BLaER1 (cell line): ENCODE results near the gene AMMECR1.

ENCODE experiments used
- H3K27ac ChIP-seq: shearing (Covaris generic); formaldehyde crosslinking; 2 replicates; pipeline ENCODE4 v1.8.1; 2022
- H3K27me3 ChIP-seq: shearing (Covaris generic); formaldehyde crosslinking; 2 replicates; pipeline ENCODE4 v1.8.1; 2022
- H3K36me3 ChIP-seq: shearing (Covaris generic); formaldehyde crosslinking; 2 replicates; pipeline ENCODE4 v1.8.1; 2022
- H3K4me1 ChIP-seq: shearing (Covaris generic); formaldehyde crosslinking; 2 replicates; pipeline ENCODE4 v1.8.1; 2022
- H3K4me2 ChIP-seq: shearing (Covaris generic); formaldehyde crosslinking; 2 replicates; pipeline ENCODE4 v1.8.1; 2022
- H3K4me3 ChIP-seq: shearing (Covaris generic); formaldehyde crosslinking; 2 replicates; pipeline ENCODE4 v1.8.1; 2022
- H3K9ac ChIP-seq: shearing (Covaris generic); formaldehyde crosslinking; 2 replicates; pipeline ENCODE4 v1.8.1; 2022
- H3K9me3 ChIP-seq: shearing (Covaris generic); formaldehyde crosslinking; 2 replicates; pipeline ENCODE4 v1.8.1; 2022
- H4K20me1 ChIP-seq: shearing (Covaris generic); formaldehyde crosslinking; 2 replicates; pipeline ENCODE4 v1.8.1; 2022
- Cebpa-rat ChIP-seq: shearing (Covaris generic); IDR thresholded peaks from 2 replicates; pipeline ENCODE4 v1.8.1; 2022

AMMECR1 gene

DNA sequence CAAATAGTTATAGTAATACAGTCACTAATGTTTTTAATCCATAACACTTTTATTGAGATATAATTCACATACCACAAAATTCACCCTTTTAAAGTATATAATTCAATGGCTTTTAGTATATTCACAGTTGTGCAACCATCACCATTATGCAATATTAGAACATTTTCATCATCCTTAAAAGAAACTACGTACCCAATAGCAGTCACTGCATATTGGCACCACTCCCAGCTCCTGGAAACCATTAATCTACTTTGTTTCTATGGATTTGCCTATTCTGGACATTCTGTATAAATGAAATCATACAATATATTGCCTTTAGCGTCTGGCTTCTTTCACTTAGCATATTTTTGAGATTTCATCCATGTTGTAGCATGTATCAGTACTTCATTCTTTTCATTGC lies 99.3 kb downstream of the AMMECR1 start:
- TF ChIP-seq Cebpa-rat = no peak
- Histone ChIP-seq H4K20me1 (0 out of 2 replicates have a peak, but pooled peaks cover 5% of the 10 kb centered on the region), H3K4me1 (peaks cover 11% of the 10 kb centered on the region), H3K27ac (no peak overlapping the region), H3K36me3 (no peaks in the 10 kb centered on the region), H3K27me3 (peaks cover 53% of the 10 kb centered on the region), H3K9ac (no peak overlapping the region), H3K4me3 (no peak overlapping the region), H3K4me2 (no peak overlapping the region), H3K9me3 (no peaks in the 10 kb centered on the region; the same call in 1 of the 2 replicates)

DNA sequence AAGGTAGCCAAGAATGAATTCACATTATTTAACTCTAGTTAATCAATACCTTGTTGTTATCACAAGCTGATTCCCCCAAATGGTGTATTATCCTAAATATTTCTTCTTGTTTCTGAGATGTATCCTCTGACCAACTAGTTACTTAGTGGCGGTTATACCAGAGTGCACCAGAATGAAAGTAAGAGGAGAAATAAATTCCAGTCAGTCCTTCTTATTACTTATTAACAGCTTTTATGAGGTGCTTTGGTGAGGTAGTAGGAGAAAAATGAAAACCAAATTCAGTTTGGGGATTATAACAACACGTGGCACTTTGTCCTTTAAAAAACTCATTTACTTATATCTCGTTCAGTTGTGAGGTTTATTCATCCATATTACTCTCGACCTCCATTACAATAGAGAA lies 101.9 kb downstream of the AMMECR1 start:
- Histone ChIP-seq H3K9me3 (no peaks in the 10 kb centered on the region; the same call in 1 of the 2 replicates), H3K4me3 (no peak overlapping the region), H3K36me3 (no peaks in the 10 kb centered on the region), H3K4me1 (peaks cover 11% of the 10 kb centered on the region), H3K9ac (no peak overlapping the region), H4K20me1 (0 out of 2 replicates have a peak, but pooled peaks cover 5% of the 10 kb centered on the region), H3K27ac (no peak overlapping the region), H3K27me3 (peaks cover 45% of the 10 kb centered on the region), H3K4me2 (no peak overlapping the region)
- no peak for TF ChIP-seq Cebpa-rat

DNA sequence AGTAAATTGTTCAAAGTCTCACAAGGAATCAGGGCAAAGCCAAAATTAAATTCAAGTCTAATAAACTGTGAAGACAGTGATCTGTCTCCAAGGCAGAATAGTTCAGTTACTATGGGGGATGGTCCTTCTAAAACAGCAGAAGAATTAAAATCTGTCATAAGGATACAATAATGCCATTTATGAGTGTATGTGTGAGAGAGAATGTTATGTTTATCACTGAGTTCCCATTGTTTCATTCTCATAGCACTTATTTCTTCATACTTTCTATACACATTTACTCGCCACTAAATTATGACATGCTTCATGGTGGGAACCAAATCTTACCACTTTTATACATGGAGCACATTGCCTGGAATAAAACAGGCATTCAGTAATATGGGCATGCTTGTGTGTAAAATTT lies 102.5 kb downstream of the AMMECR1 start:
- no peak for TF ChIP-seq Cebpa-rat
- peaks cover 11% of the 10 kb centered on the region for H3K4me1 ChIP-seq
- H3K27ac ChIP-seq = no peak overlapping the region

DNA sequence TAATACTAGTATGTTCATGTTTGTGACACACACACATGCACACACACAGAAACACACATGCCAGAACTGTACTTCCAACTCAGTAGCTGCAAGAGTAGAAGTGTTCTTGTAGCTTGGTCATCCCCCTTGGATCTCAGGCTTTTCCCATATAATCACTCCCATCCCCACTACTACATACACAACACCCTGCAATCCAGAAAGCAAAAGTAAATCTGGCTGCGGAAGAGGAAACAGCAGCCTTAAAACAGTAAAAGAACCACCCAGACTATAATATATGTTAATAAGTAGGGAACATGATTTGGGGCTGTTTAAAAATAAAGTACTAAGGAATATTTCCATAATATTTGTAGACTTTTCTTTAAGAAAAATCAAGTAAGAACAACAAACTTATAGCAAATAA lies 103.2 kb downstream of the AMMECR1 start:
- peaks cover 50% of the 10 kb centered on the region for H3K27me3 ChIP-seq
- H3K4me2 ChIP-seq = no peak overlapping the region
- peaks cover 11% of the 10 kb centered on the region for H3K4me1 ChIP-seq
- H3K27ac ChIP-seq = no peak overlapping the region
- no peaks in the 10 kb centered on the region for H3K36me3 ChIP-seq
- H3K9ac ChIP-seq = no peak overlapping the region
- TF ChIP-seq Cebpa-rat = no peak
- H4K20me1 ChIP-seq = peaks cover 12% of the 10 kb centered on the region; the same call in 1 of the 2 replicates
- H3K9me3 ChIP-seq = no peaks in the 10 kb centered on the region; the same call in 1 of the 2 replicates
- no peak overlapping the region for H3K4me3 ChIP-seq

More for the DNA sequence above, 102.5 kb downstream of the AMMECR1 start:
- Histone ChIP-seq H3K36me3 (no peaks in the 10 kb centered on the region), H4K20me1 (peaks cover 10% of the 10 kb centered on the region; the same call in 1 of the 2 replicates), H3K9me3 (no peaks in the 10 kb centered on the region; the same call in 1 of the 2 replicates), H3K4me3 (no peak overlapping the region), H3K4me2 (no peak overlapping the region), H3K9ac (no peak overlapping the region), H3K27me3 (peaks cover 50% of the 10 kb centered on the region)

DNA sequence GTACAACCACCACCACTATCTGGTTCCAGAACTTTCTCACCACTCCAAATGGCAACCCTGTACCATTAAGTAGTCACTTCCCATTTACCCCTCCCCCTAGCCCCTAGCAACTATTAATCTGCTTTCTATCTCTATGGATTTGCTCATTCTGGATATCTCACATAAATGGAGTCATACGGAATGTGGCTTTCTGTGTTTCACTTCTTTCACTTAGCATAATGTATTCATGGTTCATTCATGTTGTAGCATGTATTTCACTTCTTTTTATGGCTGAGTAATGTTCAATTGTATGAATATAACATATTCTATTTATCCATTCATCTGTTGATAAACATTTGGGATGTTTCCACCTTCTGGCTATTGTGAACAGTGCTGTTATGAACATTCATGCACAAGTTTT lies 104.7 kb downstream of the AMMECR1 start:
- no peaks in the 10 kb centered on the region for H3K9me3 ChIP-seq
- no peak overlapping the region for H3K9ac ChIP-seq
- no peak overlapping the region for H3K4me3 ChIP-seq
- no peak overlapping the region for H3K27ac ChIP-seq
- H4K20me1 ChIP-seq = peaks cover 12% of the 10 kb centered on the region; the same call in 1 of the 2 replicates
- no peaks in the 10 kb centered on the region for H3K36me3 ChIP-seq
- no peak for TF ChIP-seq Cebpa-rat
- H3K4me2 ChIP-seq = no peak overlapping the region
- peaks cover 50% of the 10 kb centered on the region for H3K27me3 ChIP-seq
- peaks cover 11% of the 10 kb centered on the region for H3K4me1 ChIP-seq

DNA sequence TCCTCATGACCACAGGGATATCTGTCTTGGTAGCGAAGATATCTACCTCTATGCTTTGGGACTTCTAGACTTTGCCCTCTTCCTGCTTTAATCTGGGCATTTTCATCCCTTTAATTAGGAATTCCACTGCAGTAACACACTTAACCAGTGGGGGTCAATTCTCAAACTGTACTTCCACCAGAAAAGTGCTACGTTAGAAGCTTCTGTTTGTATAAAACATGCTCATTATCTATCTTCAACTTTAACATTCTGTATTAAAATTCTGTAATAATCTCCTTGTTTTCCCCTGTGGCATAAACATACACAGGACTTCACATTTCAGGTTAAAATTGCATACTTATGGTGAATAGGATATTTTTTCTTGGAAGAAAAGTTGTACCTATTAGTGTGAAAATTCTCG lies 105.6 kb downstream of the AMMECR1 start:
- no peak overlapping the region for H3K4me3 ChIP-seq
- no peak overlapping the region for H3K27ac ChIP-seq
- peaks cover 12% of the 10 kb centered on the region; the same call in 1 of the 2 replicates for H4K20me1 ChIP-seq
- H3K4me2 ChIP-seq = no peak overlapping the region
- H3K9ac ChIP-seq = no peak overlapping the region
- no peak for TF ChIP-seq Cebpa-rat
- no peaks in the 10 kb centered on the region for H3K36me3 ChIP-seq
- H3K9me3 ChIP-seq = no peaks in the 10 kb centered on the region
- peaks cover 3% of the 10 kb centered on the region for H3K4me1 ChIP-seq
- H3K27me3 ChIP-seq = peaks cover 55% of the 10 kb centered on the region

DNA sequence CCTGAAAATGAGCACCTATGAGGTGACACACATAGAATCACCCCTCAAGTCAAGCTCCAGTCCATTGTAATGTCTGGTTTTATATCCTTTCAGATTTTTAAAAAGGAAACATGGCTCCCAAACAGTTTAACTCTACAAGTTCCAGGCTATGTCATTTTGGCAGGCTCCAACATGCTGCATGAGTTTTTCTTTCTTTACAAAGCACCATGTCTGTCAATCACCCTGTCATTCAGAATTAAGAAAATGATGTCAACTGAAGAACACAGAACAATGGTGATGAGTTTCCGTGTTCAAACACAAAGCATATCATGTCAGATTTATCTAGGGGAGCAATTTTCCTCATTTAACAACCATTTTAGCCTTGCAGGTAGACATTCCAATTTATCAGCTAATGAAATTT lies 106.5 kb downstream of the AMMECR1 start:
- no peak overlapping the region for H3K4me3 ChIP-seq
- H3K27me3 ChIP-seq = peaks cover 61% of the 10 kb centered on the region
- no peak overlapping the region for H3K9ac ChIP-seq
- H3K4me2 ChIP-seq = no peak overlapping the region
- TF ChIP-seq Cebpa-rat = no peak
- H3K27ac ChIP-seq = no peak overlapping the region
- H3K4me1 ChIP-seq = no peaks in the 10 kb centered on the region
- H3K9me3 ChIP-seq = no peaks in the 10 kb centered on the region
- no peaks in the 10 kb centered on the region for H3K36me3 ChIP-seq
- peaks cover 12% of the 10 kb centered on the region; the same call in 1 of the 2 replicates for H4K20me1 ChIP-seq

DNA sequence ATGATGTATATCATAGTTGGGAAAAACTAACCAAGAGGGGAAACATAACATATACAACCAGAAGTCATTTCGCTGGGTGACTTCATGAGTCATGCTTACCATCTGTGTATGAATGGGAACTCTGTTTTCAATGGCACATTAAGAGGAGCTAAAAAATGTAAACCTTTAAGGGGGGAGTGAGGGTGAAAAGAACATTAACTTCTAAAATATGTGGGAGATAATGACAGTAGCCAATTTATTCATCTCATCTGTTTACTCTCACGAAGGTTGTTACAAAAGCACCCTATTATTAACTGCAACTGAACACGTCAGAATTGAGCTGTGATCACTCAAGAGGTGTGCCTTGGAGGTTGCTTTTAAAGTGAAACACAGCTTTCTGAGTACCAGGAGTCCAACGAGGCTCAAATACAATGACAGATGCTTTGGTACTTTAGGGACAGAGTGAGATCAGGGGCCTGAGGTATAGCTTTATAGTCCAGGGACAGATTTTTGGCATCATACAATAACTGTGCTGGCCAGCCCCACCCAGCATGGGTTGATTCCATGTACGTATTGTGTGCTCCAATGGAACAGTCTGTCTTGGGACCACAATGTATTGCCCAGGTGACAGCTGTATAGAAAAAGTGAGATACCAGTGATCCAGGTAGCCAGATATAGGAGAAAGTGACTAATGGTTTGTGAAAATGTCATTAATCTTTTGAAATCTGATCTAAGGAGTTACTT lies 107.3 kb downstream of the AMMECR1 start:
- Histone ChIP-seq H3K27ac (no peak overlapping the region), H3K36me3 (no peaks in the 10 kb centered on the region), H4K20me1 (peaks cover 12% of the 10 kb centered on the region; the same call in 1 of the 2 replicates), H3K4me3 (no peak overlapping the region), H3K4me2 (no peak overlapping the region), H3K9ac (no peak overlapping the region), H3K4me1 (no peaks in the 10 kb centered on the region), H3K27me3 (peaks cover 66% of the 10 kb centered on the region), H3K9me3 (no peaks in the 10 kb centered on the region)
- TF ChIP-seq Cebpa-rat = no peak

DNA sequence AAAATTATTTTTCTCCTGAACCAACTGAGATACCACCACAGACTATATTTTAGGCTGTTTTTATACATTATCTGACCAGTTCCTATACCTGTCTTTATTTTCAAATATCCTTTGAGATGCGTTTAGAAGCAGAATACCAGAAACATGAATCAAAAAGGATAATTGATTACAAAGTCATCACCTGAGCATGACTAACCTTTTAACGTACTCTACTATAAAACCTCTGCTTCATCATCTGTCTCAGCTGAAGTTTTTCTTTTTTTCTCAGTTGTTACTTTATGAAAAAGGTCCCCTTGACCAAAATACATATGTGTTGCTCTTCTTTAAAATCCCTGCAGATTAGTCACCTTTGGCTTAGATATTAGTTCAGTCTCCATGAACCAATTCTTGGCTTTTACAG lies 109.8 kb downstream of the AMMECR1 start:
- no peak for TF ChIP-seq Cebpa-rat
- Histone ChIP-seq H3K27me3 (peaks cover 82% of the 10 kb centered on the region), H3K9ac (no peak overlapping the region), H4K20me1 (peaks cover 13% of the 10 kb centered on the region), H3K36me3 (no peaks in the 10 kb centered on the region), H3K4me3 (no peak overlapping the region), H3K9me3 (no peaks in the 10 kb centered on the region), H3K27ac (no peak overlapping the region), H3K4me2 (no peak overlapping the region), H3K4me1 (no peaks in the 10 kb centered on the region)

DNA sequence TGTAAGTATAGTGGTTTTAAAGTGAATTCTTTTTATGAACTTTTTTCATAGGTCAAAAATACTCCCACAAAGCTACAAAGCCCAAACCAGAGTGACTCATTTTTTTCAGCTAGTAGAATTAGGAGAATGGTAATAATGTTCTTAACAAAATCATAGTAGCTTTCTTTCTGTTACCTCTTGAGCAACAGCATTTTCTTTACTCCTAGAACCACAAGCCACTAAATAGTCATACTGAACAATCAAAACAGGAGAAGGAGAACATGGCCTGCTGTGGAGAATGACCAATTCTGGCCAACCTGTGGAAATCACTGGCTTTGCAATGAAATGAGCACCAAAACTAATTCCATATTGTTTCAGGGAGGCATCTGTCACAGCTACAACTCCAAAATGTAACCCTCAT lies 112.9 kb downstream of the AMMECR1 start:
- H3K27ac ChIP-seq = no peak overlapping the region
- no peaks in the 10 kb centered on the region for H3K4me1 ChIP-seq
- H4K20me1 ChIP-seq = peaks cover 6% of the 10 kb centered on the region
- peaks cover 13% of the 10 kb centered on the region for H3K36me3 ChIP-seq
- peaks cover 96% of the 10 kb centered on the region for H3K27me3 ChIP-seq
- H3K4me3 ChIP-seq = no peak overlapping the region
- TF ChIP-seq Cebpa-rat = no peak
- no peak overlapping the region for H3K9ac ChIP-seq
- H3K9me3 ChIP-seq = no peaks in the 10 kb centered on the region
- no peak overlapping the region for H3K4me2 ChIP-seq
